ENCODE data around the gene TIGD1. TPM values are rescaled to one million over a fixed set of nuclear protein-coding genes. Genes with fewer than 3 reads are reported as not detected.

Gene TIGD1
- total RNA-seq, 4 donors from 2014 or later: 1.2 to 6.5 (median 2.8) TPM

- Histone ChIP-seq H3K27me3 (no peaks in the 10 kb centered on the region), H3K36me3 (no peaks in the 10 kb centered on the region), H3K9me3 (no peaks in the 10 kb centered on the region), H3K4me3 (no peak overlapping the region), H3K27ac (peak overlapping the region in 3 of 4 donors; percentile 53 to 70 (median 68)), H3K4me1 (peaks cover 0 to 34% (median 10%) of the 10 kb centered on the region in 3 donors)
- TF ChIP-seq POLR2A (IDR thresholded peaks at IDR 0.05) (no peak), CTCF (IDR thresholded peaks at IDR 0.05) (no peak), POLR2AphosphoS5 (IDR thresholded peaks at IDR 0.05) (peak; percentile 47), EP300 (IDR thresholded peaks at IDR 0.05) (no peak)
- 50% methylated on average over 2 of the region's 3 CpGs; no CpG with 5 or more reads in 1 of the 2 donors for whole genome bisulfite sequencing, 2 donors (ENCODE audit: low coverage in 1 of 2)
- ATAC-seq: peak; percentile 19
These were observed 42.5 kb upstream of the TIGD1 start for GRCh38 chr2:232592772-232593395.

DNA sequence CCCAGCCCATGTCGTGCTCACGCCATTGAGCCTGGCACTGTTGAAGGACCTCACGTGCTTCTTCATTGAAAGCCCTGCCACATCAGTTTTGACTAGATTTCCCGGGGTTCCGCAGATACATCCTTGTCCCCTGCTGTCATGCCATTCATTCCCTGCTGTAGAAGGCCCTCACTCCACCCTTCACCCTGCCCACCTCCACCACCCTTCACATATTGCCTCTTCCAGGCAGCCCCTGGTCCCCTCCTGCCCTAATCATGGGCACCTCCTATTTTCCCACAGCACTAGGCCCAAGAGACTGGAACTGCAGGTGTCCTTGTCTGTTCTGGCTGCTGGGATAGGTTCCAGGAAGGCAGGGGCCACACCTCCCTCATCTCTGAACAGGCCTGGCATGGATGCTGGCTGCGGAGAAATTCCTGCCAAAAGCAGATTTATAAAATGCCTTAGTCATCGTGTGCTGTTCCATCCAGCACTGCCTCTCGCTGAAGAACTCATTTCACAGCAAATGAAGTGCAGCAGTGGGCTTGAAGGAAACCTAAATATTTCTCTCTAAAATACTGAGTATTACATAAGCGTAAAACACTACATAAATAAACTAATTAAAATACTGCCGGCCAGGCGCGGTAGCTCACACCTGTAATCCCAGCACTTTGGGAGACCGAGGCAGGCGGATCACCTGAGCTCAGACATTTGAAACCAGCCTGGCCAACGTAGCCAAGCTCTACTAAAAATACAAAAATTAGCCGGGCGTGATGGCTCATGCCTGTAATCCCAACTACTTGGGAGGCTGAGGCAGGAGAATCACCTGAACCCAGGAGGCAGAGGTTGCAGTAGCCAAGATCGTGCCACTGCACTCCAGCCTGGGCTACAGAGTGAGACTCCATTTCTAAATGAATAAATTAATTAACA is 38.6 kb upstream of the TIGD1 start:
- H3K9me3 ChIP-seq: peaks cover 0 to 5% (median 0%) of the 10 kb centered on the region in 3 donors
- H3K4me3 ChIP-seq: no peak overlapping the region
- H3K27ac ChIP-seq: peak overlapping the region; percentile 48 to 81 (median 74)
- peaks cover 0 to 9% of the 10 kb centered on the region in 2 donors for H3K36me3 ChIP-seq
- TF ChIP-seq POLR2AphosphoS5 (IDR thresholded peaks at IDR 0.05) (peak; percentile 52), EP300 (IDR thresholded peaks at IDR 0.05) (no peak)
- 59 to 83% methylated on average over 6 to 13 of the region's 18 CpGs for WGBS, 2 donors (ENCODE audit: low coverage in 1 of 2)
- peaks cover 0 to 34% (median 10%) of the 10 kb centered on the region in 3 donors for H3K4me1 ChIP-seq
- H3K27me3 ChIP-seq: no peaks in the 10 kb centered on the region
- peak; percentile 86 for ATAC-seq

DNA sequence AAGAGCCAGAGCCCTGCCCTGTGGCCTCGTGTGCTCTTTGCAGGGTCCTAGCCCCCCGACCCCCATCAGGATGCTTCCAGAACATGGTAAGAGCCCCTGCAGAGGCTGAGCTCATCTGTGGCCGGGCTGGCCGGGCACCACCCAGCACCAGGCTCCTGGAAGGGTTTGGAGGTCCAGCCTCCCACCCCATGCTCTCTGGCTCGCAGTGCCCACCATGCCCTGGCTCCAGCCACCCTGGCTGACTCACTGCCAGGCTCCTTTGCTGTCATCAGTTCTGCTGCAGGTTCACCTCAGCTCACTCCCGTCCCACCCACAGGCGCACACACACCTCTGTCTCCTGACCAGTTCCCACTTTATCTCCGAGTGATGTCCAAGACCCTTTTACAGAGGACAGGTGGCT is 37.7 kb upstream of the TIGD1 start:
- 94 to 100% methylated on average over 1 to 3 of the region's 8 CpGs for WGBS, 2 donors (ENCODE audit: low coverage in 1 of 2)
- H3K27me3 ChIP-seq: no peaks in the 10 kb centered on the region
- peaks cover 0 to 26% (median 10%) of the 10 kb centered on the region in 3 donors for H3K4me1 ChIP-seq
- no peak overlapping the region for H3K4me3 ChIP-seq
- peaks cover 0 to 11% (median 0%) of the 10 kb centered on the region in 3 donors for H3K9me3 ChIP-seq
- peaks cover 0 to 18% of the 10 kb centered on the region in 2 donors for H3K36me3 ChIP-seq
- ATAC-seq: no peak
- TF ChIP-seq POLR2AphosphoS5 (IDR thresholded peaks at IDR 0.05) (no peak), CTCF (IDR thresholded peaks at IDR 0.05) (no peak), POLR2A (IDR thresholded peaks at IDR 0.05) (no peak), EP300 (IDR thresholded peaks at IDR 0.05) (no peak)
- peak overlapping the region in 3 of 4 donors; percentile 69 to 81 (median 79) for H3K27ac ChIP-seq

DNA sequence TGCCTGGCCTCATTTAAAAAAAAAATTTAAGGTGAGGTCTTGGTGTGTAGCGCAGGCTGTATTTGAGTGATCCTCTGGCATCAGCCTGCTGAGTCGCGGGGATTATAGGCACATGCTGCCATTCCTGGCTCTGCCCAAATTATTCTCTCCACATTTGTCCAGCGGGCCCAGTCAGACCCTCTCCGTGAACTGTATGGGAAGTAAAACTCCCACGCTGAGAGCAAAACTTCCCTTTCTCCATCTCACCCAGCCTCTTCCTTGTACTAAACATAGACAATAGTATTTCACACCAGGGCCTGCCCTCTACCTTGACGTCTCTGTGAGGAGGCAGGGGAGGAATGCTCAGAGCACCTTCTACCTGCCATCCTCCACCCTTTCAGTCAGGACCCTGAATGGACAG is 37.2 kb upstream of the TIGD1 start:
- peaks cover 0 to 23% of the 10 kb centered on the region in 2 donors for H3K36me3 ChIP-seq
- H3K4me3 ChIP-seq: no peak overlapping the region
- TF ChIP-seq CTCF (IDR thresholded peaks at IDR 0.05): no peak
- TF ChIP-seq POLR2A (IDR thresholded peaks at IDR 0.05): no peak
- 71 to 93% methylated on average over 2 to 4 of the region's 7 CpGs for WGBS, 2 donors (ENCODE audit: low coverage in 1 of 2)
- H3K4me1 ChIP-seq: peaks cover 0 to 21% (median 10%) of the 10 kb centered on the region in 3 donors
- no peak for ATAC-seq
- no peak overlapping the region for H3K27ac ChIP-seq
- peaks cover 0 to 11% (median 0%) of the 10 kb centered on the region in 3 donors for H3K9me3 ChIP-seq
- no peaks in the 10 kb centered on the region for H3K27me3 ChIP-seq

DNA sequence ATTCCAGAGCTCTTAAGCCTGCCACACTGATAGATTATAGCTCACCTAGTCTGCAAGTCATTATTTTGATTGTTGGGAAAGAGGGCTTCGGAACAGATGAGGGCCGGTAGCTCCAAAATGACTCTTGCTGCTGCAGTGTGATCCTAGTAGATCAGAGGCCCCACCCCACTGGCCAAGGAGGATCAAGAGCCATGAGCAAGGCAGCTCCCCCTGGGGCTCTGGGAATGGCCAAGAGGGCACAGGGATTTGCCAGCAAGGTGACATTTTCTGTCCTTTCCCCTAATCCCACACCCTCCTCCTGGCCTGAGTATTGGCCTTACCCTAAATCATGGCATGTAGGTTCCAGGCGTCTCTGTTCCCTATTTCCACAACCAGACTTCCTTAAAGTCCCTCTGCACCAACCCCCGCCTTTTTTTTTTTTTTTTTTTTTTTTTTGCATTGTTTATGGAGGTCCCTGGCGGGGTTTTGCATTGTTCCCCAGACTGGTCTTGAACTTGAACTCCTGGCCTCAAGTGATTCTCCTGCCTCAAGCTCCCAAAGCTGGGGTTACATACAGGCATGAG is 36.7 kb upstream of the TIGD1 start:
- Histone ChIP-seq H3K27me3 (no peaks in the 10 kb centered on the region), H3K4me3 (no peak overlapping the region), H3K4me1 (peaks cover 0 to 20% (median 10%) of the 10 kb centered on the region in 3 donors), H3K36me3 (peaks cover 0 to 28% of the 10 kb centered on the region in 2 donors), H3K9me3 (peaks cover 0 to 11% (median 0%) of the 10 kb centered on the region in 3 donors), H3K27ac (no peak overlapping the region)
- 71 to 84% methylated on average over 2 to 4 of the region's 5 CpGs for WGBS, 2 donors (ENCODE audit: low coverage in 1 of 2)
- TF ChIP-seq EP300 (IDR thresholded peaks at IDR 0.05) (no peak), CTCF (IDR thresholded peaks at IDR 0.05) (no peak), POLR2A (IDR thresholded peaks at IDR 0.05) (no peak)
- ATAC-seq: no peak
